LNCaP clone FGC (cell line): Measurements from ENCODE around the gene NEDD4L.

ENCODE experiments used
- DNase-seq: peaks from one replicate; pipeline ENCODE4 v3.0.0-alpha.2; 2011; ENCODE audit warnings: low read depth
- H3K4me3 ChIP-seq: 2 replicates; pipeline ENCODE4 v1.5.1; 2011; ENCODE audit warnings: mild to moderate bottlenecking, low read depth, low read length, control low read depth
- TF ChIP-seq, protein P1 (sequence below): IDR thresholded peaks from 2 replicates; pipeline ENCODE4 v1.5.1; 2012; ENCODE audit warnings: mild to moderate bottlenecking; ENCODE audit not compliant: control insufficient read depth, insufficient read depth; ENCODE audit errors: extremely low read depth

The NEDD4L gene

DNA sequence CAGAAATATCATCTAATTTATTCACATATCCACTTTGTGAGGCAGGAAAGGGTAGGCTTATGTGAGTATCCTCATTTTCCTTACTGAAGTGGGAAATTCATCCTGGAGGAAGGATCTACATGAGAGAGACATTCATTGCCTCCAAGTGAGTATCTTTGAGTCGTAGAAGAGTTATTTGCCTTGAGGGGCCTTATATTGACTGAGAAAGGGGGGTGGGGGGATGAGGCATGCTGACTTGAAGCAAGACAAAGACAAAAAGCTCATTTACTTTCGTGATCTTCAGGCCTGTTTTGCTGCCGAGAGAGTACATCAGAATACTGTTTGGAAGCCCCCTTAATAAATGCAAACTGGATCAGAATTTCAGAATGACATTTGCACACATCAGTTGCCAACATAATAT, 17.6 kb upstream of the NEDD4L start:
- TF ChIP-seq, protein P1, sequence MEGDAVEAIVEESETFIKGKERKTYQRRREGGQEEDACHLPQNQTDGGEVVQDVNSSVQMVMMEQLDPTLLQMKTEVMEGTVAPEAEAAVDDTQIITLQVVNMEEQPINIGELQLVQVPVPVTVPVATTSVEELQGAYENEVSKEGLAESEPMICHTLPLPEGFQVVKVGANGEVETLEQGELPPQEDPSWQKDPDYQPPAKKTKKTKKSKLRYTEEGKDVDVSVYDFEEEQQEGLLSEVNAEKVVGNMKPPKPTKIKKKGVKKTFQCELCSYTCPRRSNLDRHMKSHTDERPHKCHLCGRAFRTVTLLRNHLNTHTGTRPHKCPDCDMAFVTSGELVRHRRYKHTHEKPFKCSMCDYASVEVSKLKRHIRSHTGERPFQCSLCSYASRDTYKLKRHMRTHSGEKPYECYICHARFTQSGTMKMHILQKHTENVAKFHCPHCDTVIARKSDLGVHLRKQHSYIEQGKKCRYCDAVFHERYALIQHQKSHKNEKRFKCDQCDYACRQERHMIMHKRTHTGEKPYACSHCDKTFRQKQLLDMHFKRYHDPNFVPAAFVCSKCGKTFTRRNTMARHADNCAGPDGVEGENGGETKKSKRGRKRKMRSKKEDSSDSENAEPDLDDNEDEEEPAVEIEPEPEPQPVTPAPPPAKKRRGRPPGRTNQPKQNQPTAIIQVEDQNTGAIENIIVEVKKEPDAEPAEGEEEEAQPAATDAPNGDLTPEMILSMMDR: no peak
- H3K4me3 ChIP-seq: no peak overlapping the region
- no peak for DNase-seq

DNA sequence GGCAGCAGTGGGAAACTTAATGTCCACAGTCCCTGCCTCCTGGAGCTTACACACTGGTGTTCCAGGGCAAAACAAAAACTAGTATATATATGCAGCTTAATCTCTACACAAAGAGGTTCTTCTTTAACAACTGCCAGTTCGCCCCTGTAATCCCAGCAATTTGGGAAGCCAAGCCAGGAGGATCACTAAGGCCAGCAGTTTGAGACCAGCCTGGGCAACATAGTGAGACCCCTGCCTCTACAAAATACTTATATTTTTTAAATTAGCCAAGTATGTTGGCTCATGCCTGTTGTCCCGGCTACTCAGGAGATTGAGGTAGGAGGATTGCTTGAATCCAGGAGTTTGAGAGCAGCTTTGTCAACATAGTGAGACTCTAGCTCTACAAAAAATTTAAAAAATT, 17.2 kb upstream of the NEDD4L start:
- TF ChIP-seq, protein P1: no peak
- no peak for DNase-seq
- H3K4me3 ChIP-seq: no peak overlapping the region

DNA sequence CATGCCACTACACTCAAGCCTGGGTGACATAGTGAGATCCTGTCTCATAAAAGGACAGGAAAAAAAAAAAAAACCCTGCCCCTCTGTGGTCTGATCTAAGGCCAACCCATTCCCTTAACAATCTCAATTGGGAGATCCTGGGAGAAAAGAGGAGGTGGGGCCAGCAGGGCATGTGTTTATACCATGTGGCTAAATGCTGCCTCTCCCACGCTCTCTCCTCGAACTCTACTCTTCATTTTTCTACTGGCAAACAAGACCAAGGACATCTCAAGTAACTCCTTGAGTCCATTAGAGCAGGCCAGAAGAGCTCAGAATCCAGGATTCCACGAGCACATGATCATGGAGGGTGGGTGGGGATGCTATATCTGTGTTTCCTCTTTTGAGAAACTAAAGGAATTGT, 16.7 kb upstream of the NEDD4L start:
- H3K4me3 ChIP-seq: no peak overlapping the region
- TF ChIP-seq, protein P1: no peak
- DNase-seq: no peak

DNA sequence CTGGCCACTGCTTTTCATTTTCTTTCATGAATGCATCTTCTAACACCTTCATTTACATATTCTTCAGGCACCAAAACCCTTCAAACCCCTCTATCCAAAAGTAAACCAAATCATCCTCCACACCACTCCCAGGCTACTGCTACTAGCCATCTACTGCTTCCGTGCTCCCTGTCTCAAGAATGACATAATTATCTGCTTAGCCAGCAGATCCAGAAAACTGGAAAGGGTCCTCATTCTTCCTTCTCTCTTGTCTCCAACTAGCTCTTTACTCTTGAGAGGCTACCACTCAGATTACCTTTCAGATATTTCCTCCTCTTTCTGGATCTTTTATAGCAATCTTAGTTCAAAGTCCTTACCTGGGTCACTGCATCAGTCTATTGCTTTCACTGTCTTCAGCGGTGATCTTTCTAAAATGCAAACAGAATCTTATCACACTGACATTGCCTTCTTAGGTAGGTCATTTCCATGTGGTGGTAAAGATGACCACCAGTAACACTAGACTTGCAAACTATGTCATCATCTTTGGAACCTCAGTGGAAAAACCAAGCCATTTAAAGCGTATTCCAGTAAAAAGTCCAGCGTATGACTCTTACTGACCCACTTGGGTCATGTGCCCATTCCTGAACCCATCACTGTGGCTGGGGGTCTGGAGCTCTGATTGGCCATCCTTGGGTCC, 15.8 kb upstream of the NEDD4L start:
- DNase-seq: no peak
- no peak overlapping the region for H3K4me3 ChIP-seq
- TF ChIP-seq, protein P1: no peak

DNA sequence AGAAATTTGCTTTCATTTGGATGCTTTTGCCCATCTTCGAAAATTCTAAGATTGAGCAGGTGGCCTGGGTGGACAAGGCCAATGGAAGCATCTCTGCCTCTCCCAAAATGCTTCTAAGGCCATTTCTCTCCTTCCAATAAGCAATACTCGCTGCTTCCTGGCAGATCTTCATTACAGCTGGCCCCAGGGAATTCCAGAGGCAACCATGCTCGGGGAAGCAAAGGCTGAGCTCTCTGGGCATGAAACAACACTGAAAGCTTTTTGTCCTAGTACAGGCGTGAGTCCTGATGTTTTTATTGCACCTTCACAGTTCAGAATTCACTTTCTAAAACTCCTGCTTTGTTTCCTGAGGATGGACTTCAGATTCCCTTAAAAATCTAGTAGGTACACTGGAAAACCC, 11.8 kb upstream of the NEDD4L start:
- no peak for DNase-seq
- H3K4me3 ChIP-seq: no peak overlapping the region
- TF ChIP-seq, protein P1: no peak

DNA sequence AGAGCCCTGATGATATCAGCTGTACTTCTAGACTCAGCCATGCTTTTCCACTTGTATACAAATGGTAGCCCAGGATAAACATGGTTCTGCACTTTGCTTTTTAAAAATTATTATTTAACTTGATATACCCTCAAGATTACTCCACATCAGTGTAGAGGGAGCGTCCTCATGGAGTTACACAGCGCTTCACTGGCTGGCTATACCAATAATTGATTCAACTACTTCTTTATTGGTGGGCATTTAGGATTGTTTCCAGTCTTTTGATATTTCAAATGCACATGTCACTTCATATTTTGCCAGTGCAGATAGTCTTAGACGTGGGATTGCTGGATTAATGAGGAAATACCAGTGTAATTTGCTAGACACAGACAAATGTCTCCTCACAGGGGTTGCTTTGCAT, 10.8 kb upstream of the NEDD4L start:
- no peak for DNase-seq
- TF ChIP-seq, protein P1: no peak
- no peak overlapping the region for H3K4me3 ChIP-seq

DNA sequence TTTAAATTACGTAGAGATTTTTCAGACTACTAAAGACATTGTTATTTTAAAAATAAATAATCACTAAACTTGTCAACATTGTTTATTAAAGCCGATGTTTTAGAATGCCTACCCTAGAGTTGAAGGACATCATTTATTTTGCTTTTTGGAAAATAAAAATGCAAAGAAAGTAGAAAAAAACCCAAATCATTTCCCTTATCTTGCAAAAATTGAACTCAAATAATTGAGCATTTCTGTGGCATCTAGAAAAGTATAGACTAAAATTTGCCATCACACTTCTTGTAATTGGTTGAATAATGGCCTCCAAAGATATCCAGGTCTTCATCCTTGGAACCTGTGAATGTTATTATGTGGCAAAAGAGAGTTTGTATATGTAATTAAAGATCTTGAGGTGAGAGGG, 9.7 kb upstream of the NEDD4L start:
- no peak for DNase-seq
- no peak overlapping the region for H3K4me3 ChIP-seq
- TF ChIP-seq, protein P1: no peak
